H1 (cell line): ENCODE measurements around the gene UBE2D2. TPM values are rescaled to one million over a fixed set of nuclear protein-coding genes. Genes with fewer than 3 reads are reported as not detected.

ENCODE experiments used
- CTCF ChIA-PET: fragments of 300-600 bp; sonication (Branson Sonifier 250); formaldehyde crosslinking; loops from one replicate; lab custom pipeline; 2021; ENCODE audit not compliant: partially characterized antibody; lab: Charles Lee
- POLR2A ChIA-PET: fragments of 300-600 bp; sonication (Branson Sonifier 250); formaldehyde crosslinking; loops from one replicate; lab custom pipeline; 2021; ENCODE audit warnings: inconsistent platforms; ENCODE audit not compliant: partially characterized antibody; lab: Charles Lee
- DNase-seq, 2 experiments: peaks; one replicate each; pipeline versions ENCODE4 v3.0.0 to v3.0.0-alpha.2; 2010 to 2022; ENCODE audit warnings: low spot score in 2 of 2, low read depth in 1 of 2, mixed read lengths in 1 of 2
- FAIRE-seq: peaks from 2 replicates; lab custom pipeline; 2011; peaks lifted over from hg19 to GRCh38; lab: Jason Lieb, UNC
- H2AFZ ChIP-seq: 2 replicates; pipeline ENCODE4 v1.8.1; 2012; ENCODE audit warnings: low read length, inconsistent platforms
- H2AK5ac ChIP-seq: 2 replicates; pipeline ENCODE4 v1.6.1; 2013; ENCODE audit warnings: low read depth, low read length
- H2BK120ac ChIP-seq: replicated peaks from 2 replicates; pipeline ENCODE3; 2013; ENCODE audit warnings: low read depth, low read length, inconsistent platforms
- H2BK12ac ChIP-seq: 2 replicates; pipeline ENCODE4 v1.6.1; 2013; ENCODE audit warnings: low read depth, low read length
- H2BK15ac ChIP-seq: 2 replicates; pipeline ENCODE4 v1.6.1; 2013; ENCODE audit warnings: low read length
- H2BK20ac ChIP-seq: 2 replicates; pipeline ENCODE4 v1.6.1; 2013; ENCODE audit warnings: low read length
- H2BK5ac ChIP-seq: 2 replicates; pipeline ENCODE4 v1.6.1; 2013; ENCODE audit warnings: low read depth, low read length
- H3K14ac ChIP-seq: 2 replicates; pipeline ENCODE4 v1.6.1; 2013; ENCODE audit warnings: inconsistent platforms; ENCODE audit not compliant: insufficient read length
- H3K18ac ChIP-seq: 2 replicates; pipeline ENCODE4 v1.6.1; 2013; ENCODE audit warnings: low read length; ENCODE audit errors: extremely low read depth
- H3K23ac ChIP-seq: 2 replicates; pipeline ENCODE4 v1.6.1; 2013; ENCODE audit warnings: inconsistent platforms; ENCODE audit not compliant: insufficient read length
- H3K23me2 ChIP-seq: 2 replicates; pipeline ENCODE4 v1.6.1; 2013; ENCODE audit warnings: low read depth, low read length
- H3K27ac ChIP-seq: 2 replicates; pipeline ENCODE4 v1.6.1; 2011; ENCODE audit warnings: low read depth, low read length, inconsistent platforms
- H3K27me3 ChIP-seq, 4 experiments: replicated peaks in 1 of 4; 1 replicate in 1 of 4; 2 replicates in 3 of 4; pipeline versions ENCODE4 v1.6.1 to v1.8.1; 2011 to 2013; ENCODE audit warnings: low read length in 3 of 4, mild to moderate bottlenecking in 3 of 4, inconsistent platforms in 2 of 4, mixed read lengths in 2 of 4, moderate library complexity in 1 of 4; ENCODE audit not compliant: control insufficient read depth in 3 of 4, insufficient read depth in 3 of 4; ENCODE audit errors: extremely low read depth in 1 of 4
- H3K36me3 ChIP-seq, 4 experiments: 2 replicates each; pipeline versions ENCODE4 v1.6.1 to v1.8.1; 2011 to 2013; ENCODE audit warnings: mild to moderate bottlenecking in 4 of 4, low read length in 3 of 4, moderate library complexity in 2 of 4, control low read depth in 1 of 4, inconsistent platforms in 1 of 4; ENCODE audit not compliant: insufficient read depth in 4 of 4, control insufficient read depth in 2 of 4
- H3K4ac ChIP-seq: replicated peaks from 2 replicates; pipeline ENCODE3; 2013; ENCODE audit warnings: low read length, low read depth, mixed read lengths, inconsistent platforms; ENCODE audit not compliant: insufficient read length
- H3K4me1 ChIP-seq, 4 experiments: replicated peaks in 1 of 4; 1 replicate in 1 of 4; 2 replicates in 3 of 4; pipeline versions ENCODE4 v1.6.1 to v1.8.1; 2011 to 2013; ENCODE audit warnings: low read length in 3 of 4, inconsistent platforms in 2 of 4, mixed read lengths in 1 of 4; ENCODE audit not compliant: insufficient read depth in 4 of 4, control insufficient read depth in 3 of 4
- H3K4me2 ChIP-seq, 2 experiments: 2 replicates each; pipeline versions ENCODE4 v1.6.1 to v1.8.1; 2011 to 2013; ENCODE audit warnings: low read depth in 2 of 2, low read length in 2 of 2, control low read depth in 1 of 2, inconsistent platforms in 1 of 2, mild to moderate bottlenecking in 1 of 2; ENCODE audit not compliant: insufficient read depth in 1 of 2
- H3K4me3 ChIP-seq, 4 experiments: fragments of 200-600, 300-600 bp in 1 of 4; sonication (generic), shearing (Covaris generic), sonication (Bioruptor Twin) in 1 of 4; 2 replicates each; pipeline versions ENCODE4 v1.5.1 to v1.8.1; 2011 to 2016; ENCODE audit warnings: low read length in 4 of 4, low read depth in 3 of 4, control low read depth in 2 of 4, inconsistent platforms in 2 of 4, mild to moderate bottlenecking in 2 of 4, mixed read lengths in 1 of 4, moderate library complexity in 1 of 4; ENCODE audit not compliant: insufficient read depth in 2 of 4; ENCODE audit errors: extremely low read depth in 1 of 4
- H3K56ac ChIP-seq: replicated peaks from 2 replicates; pipeline ENCODE3; 2013; ENCODE audit warnings: low read depth, mild to moderate bottlenecking, mixed read lengths, low read length, inconsistent platforms; ENCODE audit not compliant: insufficient read length
- H3K79me1 ChIP-seq: 2 replicates; pipeline ENCODE4 v1.6.1; 2013; ENCODE audit warnings: low read depth, low read length, control low read depth
- H3K79me2 ChIP-seq, 2 experiments: 2 replicates each; pipeline versions ENCODE4 v1.6.1 to v1.8.1; 2012 to 2013; ENCODE audit warnings: low read length in 2 of 2, mild to moderate bottlenecking in 2 of 2, inconsistent platforms in 1 of 2; ENCODE audit not compliant: insufficient read depth in 2 of 2, control insufficient read depth in 1 of 2
- H3K9ac ChIP-seq, 4 experiments: replicated peaks in 1 of 4; 1 replicate in 1 of 4; 2 replicates in 3 of 4; pipeline versions ENCODE4 v1.6.1 to v1.8.1; 2011 to 2013; ENCODE audit warnings: low read depth in 3 of 4, low read length in 3 of 4, control low read depth in 2 of 4, mild to moderate bottlenecking in 2 of 4, moderate library complexity in 2 of 4, inconsistent platforms in 1 of 4; ENCODE audit errors: extremely low read depth in 1 of 4
- H3K9me3 ChIP-seq, 2 experiments: 2 replicates each; pipeline versions ENCODE4 v1.6.1 to v1.8.1; 2012 to 2013; ENCODE audit warnings: mild to moderate bottlenecking in 2 of 2, moderate library complexity in 2 of 2, control low read depth in 1 of 2, inconsistent platforms in 1 of 2, low read depth in 1 of 2, low read length in 1 of 2, mixed read lengths in 1 of 2; ENCODE audit not compliant: insufficient read depth in 2 of 2
- H4K20me1 ChIP-seq, 2 experiments: replicated peaks in 1 of 2; 2 replicates each; pipeline versions ENCODE3 to v1.8.1; 2011 to 2013; ENCODE audit warnings: inconsistent platforms in 2 of 2, low read length in 2 of 2, mild to moderate bottlenecking in 1 of 2; ENCODE audit not compliant: insufficient read depth in 2 of 2, control insufficient read depth in 1 of 2
- H4K5ac ChIP-seq: 2 replicates; pipeline ENCODE4 v1.6.1; 2013; ENCODE audit warnings: low read length, low read depth, mixed read lengths, inconsistent platforms; ENCODE audit not compliant: insufficient read length
- H4K8ac ChIP-seq: 2 replicates; pipeline ENCODE4 v1.8.0; 2013; ENCODE audit warnings: mild to moderate bottlenecking, moderate library complexity, low read length, inconsistent platforms; ENCODE audit not compliant: insufficient read depth; ENCODE audit errors: extremely low read depth
- H4K91ac ChIP-seq: replicated peaks from 2 replicates; pipeline ENCODE3; 2013; ENCODE audit warnings: low read length, mixed read lengths, inconsistent platforms; ENCODE audit not compliant: insufficient read length
- CHD1 ChIP-seq: IDR thresholded peaks from 2 replicates; pipeline ENCODE4 v1.6.1; 2012; ENCODE audit warnings: low read depth, low read length, improper control_type of control experiment
- CREB1 ChIP-seq: IDR thresholded peaks from 2 replicates; pipeline ENCODE4 v1.6.1; 2012; ENCODE audit warnings: inconsistent platforms
- GABPA ChIP-seq: IDR thresholded peaks from 2 replicates; pipeline ENCODE4 v1.6.1; 2011; ENCODE audit warnings: mild to moderate bottlenecking, low read length, moderate library complexity, borderline replicate concordance; ENCODE audit not compliant: insufficient read depth
- MAFK ChIP-seq: IDR thresholded peaks from 2 replicates; pipeline ENCODE4 v1.6.1; 2012; ENCODE audit warnings: low read depth, mild to moderate bottlenecking, improper control_type of control experiment, low read length
- POLR2A ChIP-seq, 2 experiments: IDR thresholded peaks; 1 replicate in 1 of 2; 2 replicates in 1 of 2; pipeline ENCODE4 v1.6.1; 2011; ENCODE audit warnings: low read depth in 2 of 2, low read length in 2 of 2, mild to moderate bottlenecking in 2 of 2; ENCODE audit errors: control extremely low read depth in 1 of 2
- RNF2 ChIP-seq: fragments of 200-900, 300-1000 bp; sonication (generic); IDR thresholded peaks from 2 replicates; pipeline ENCODE4 v1.7.1; 2016; ENCODE audit warnings: borderline replicate concordance, low read depth, mild to moderate bottlenecking, antibody characterized with exemption, low read length; ENCODE audit not compliant: poor library complexity, severe bottlenecking; ENCODE audit errors: missing control alignments
- WGBS, 2 experiments: shearing (Covaris generic) in 1 of 2; methylation state at CpG; one replicate each; pipeline versions ENCODE4 v1.1.6 to v1.1.7; 2013 to 2015; ENCODE audit warnings: low lambda C conversion rate in 2 of 2, mixed read lengths in 2 of 2, inconsistent platforms in 1 of 2, low coverage in 1 of 2, missing lambda C conversion rate in 1 of 2; ENCODE audit not compliant: insufficient replicate concordance in 2 of 2, insufficient coverage in 1 of 2, insufficient read length in 1 of 2; ENCODE audit errors: extremely low coverage in 1 of 2, missing lambda C conversion rate in 1 of 2; 5-methylcytosine and 5-hydroxymethylcytosine counted together
- polyA plus RNA-seq, 7 experiments: library from polyadenylated mRNA; depleted of rRNA in 3 of 7; stranded (reverse) in 5 of 7; unstranded in 2 of 7; fragments of >200 nt in 5 of 7; fragments of 200-250 nt in 2 of 7; gene quantifications; 1 replicate in 5 of 7; 2 replicates in 1 of 7; 4 replicates in 1 of 7; pipeline versions ENCODE4 v1.2.1 to v1.2.3, GENCODE V29; 2011 to 2013; ENCODE audit warnings: missing spikeins in 2 of 7, mixed read lengths in 2 of 7
- total RNA-seq: library from RNA; stranded (reverse); fragmentation: NEBNext Ultra II Directional; extraction: Animal tissue kit (Norgen Biotek cat#: 25700); gene quantifications from 2 replicates; pipeline ENCODE4 v1.2.1, GENCODE V29; 2021
- TF ChIP-seq, protein P1 (sequence below): IDR thresholded peaks from 2 replicates; pipeline ENCODE4 v1.6.1; 2011; ENCODE audit warnings: low read length, improper control_type of control experiment
- TF ChIP-seq, protein P2 (sequence below): IDR thresholded peaks from 2 replicates; pipeline ENCODE4 v1.6.1; 2012; ENCODE audit warnings: inconsistent platforms

Gene UBE2D2
- total and polyA plus RNA-seq, 2 of the 8 experiments (the other 6 are each of a cell fraction or from before 2014, with no cell fraction given) = 66.9 to 203 TPM

DNA sequence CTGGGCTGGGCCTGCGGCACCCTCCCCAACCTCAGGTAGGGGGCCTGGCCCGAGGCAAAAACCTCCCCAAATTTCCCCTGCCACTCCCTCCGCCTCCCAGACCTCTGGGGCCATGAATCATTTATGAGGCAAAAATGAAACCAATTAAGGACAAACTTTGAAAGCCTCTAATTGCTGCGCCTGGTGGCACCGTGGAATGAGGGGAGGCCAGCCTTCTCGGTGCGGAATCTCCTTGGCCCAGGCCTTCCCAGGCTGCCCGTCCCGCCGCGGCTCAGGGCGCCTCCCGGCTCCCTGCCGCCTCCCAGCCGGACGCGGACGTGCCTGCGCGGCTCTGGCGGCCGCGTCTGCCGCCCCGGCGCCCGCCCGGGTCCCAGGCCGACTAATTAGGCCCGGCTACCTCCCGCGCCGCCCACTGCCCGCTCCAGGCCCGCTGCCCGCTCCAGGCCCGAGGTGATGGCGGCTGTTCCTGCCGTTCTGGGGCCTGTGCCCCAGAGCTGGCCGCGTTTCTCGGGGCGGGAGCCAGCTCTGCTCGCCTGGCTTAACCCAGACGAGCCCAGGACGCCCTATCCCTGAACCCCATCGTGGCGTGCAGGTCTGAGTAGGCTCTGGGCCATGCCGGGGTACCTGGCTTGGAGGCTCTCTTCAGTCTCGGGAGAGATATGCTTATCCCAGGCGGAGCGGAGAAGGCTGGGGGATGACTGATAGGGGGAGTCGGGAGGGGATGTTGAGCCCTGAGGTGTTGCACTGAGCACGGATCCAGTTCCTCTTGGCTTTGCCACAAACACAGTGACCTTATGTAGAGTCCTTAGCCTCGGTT, 107.1 kb downstream of the UBE2D2 start:
- H3K18ac ChIP-seq = peak overlapping the region; percentile 87
- H4K5ac ChIP-seq = no peak overlapping the region
- H2AK5ac ChIP-seq = 0 out of 2 replicates have a peak overlapping the region, but pooled peaks have one; percentile 4
- H3K27me3 ChIP-seq = no peaks in the 10 kb centered on the region
- peaks cover 30% of the 10 kb centered on the region for H3K79me1 ChIP-seq
- no peak overlapping the region for H2BK20ac ChIP-seq
- CTCF ChIA-PET = interaction anchor here (1.1 to 17.2 kb wide), 8 partner anchors 10 to 97 kb away, joined by 4 to 171 read pairs (median 6); no protein-coding TSS in a partner anchor
- 41% methylated on average over 24 of the region's 55 CpGs; no CpG with 5 or more reads in 1 of the 2 experiments for WGBS, 2 experiments
- peak overlapping the region in 1 of 4 experiments; percentile 48; a peak in 4 of 8 replicates for H3K4me3 ChIP-seq
- H4K8ac ChIP-seq = peak overlapping the region; percentile 78; the same call in 1 of the 2 replicates
- no peak overlapping the region for H3K4ac ChIP-seq
- H3K4me1 ChIP-seq = peaks cover 12 to 61% (median 45%) of the 10 kb centered on the region in 4 experiments
- TF ChIP-seq CHD1 (no peak), POLR2A (IDR thresholded peaks at IDR 0.05; ENCODE audit: control extremely low read depth in 1 of 2, low read depth in 2 of 2, low read length in 2 of 2) (no peak), CREB1 (no peak), RNF2 (no peak), GABPA (peak; percentile 35; the same call in 1 of the 2 replicates), MAFK (no peak)
- TF ChIP-seq, protein P1, sequence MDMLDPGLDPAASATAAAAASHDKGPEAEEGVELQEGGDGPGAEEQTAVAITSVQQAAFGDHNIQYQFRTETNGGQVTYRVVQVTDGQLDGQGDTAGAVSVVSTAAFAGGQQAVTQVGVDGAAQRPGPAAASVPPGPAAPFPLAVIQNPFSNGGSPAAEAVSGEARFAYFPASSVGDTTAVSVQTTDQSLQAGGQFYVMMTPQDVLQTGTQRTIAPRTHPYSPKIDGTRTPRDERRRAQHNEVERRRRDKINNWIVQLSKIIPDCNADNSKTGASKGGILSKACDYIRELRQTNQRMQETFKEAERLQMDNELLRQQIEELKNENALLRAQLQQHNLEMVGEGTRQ = no peak
- TF ChIP-seq, protein P2, sequence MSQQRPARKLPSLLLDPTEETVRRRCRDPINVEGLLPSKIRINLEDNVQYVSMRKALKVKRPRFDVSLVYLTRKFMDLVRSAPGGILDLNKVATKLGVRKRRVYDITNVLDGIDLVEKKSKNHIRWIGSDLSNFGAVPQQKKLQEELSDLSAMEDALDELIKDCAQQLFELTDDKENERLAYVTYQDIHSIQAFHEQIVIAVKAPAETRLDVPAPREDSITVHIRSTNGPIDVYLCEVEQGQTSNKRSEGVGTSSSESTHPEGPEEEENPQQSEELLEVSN = no peak
- DNase-seq = no peak
- 0 out of 2 replicates have a peak overlapping the region, but pooled peaks have one; percentile 81 for H2BK15ac ChIP-seq
- H3K56ac ChIP-seq = no peak overlapping the region
- H3K27ac ChIP-seq = no peak overlapping the region
- H2BK5ac ChIP-seq = no peak overlapping the region
- POLR2A ChIA-PET = interaction anchor here (0.8 to 2.5 kb wide), 10 partner anchors 10 to 40 kb away, joined by 3 to 13 read pairs (median 4); partner anchors contain the start of gene CXXC5
- peaks cover 59 to 75% of the 10 kb centered on the region in 2 experiments for H4K20me1 ChIP-seq
- no peaks in the 10 kb centered on the region for H3K36me3 ChIP-seq
- H3K79me2 ChIP-seq = peaks cover 15 to 96% of the 10 kb centered on the region in 2 experiments
- no peak overlapping the region for H2BK120ac ChIP-seq
- peak overlapping the region; percentile 19 to 57; a peak in 3 of 4 replicates for H3K4me2 ChIP-seq
- H2AFZ ChIP-seq = no peak overlapping the region
- H3K9ac ChIP-seq = peak overlapping the region in 1 of 4 experiments; percentile 27; a peak in 1 of 7 replicates
- H3K9me3 ChIP-seq = no peaks in the 10 kb centered on the region
- H3K23me2 ChIP-seq = no peaks in the 10 kb centered on the region; the same call in none of the 2 replicates
- no peak overlapping the region for H2BK12ac ChIP-seq
- H3K23ac ChIP-seq = no peak overlapping the region
- no peak overlapping the region for H4K91ac ChIP-seq
- no peak for FAIRE-seq
- H3K14ac ChIP-seq = no peak overlapping the region
